HUES48 (cell line): ENCODE measurements around the gene AXL.
"Not testable (repeated sequence)": the region's sequence is repeated elsewhere in the genome, so short reads cannot be mapped to it uniquely, and the experiment has no call there.

Source experiments
- H3K27ac ChIP-seq: one replicate; pipeline ENCODE4 v1.7.0; 2013; ENCODE audit warnings: low read depth, low read length, inconsistent platforms
- H3K27me3 ChIP-seq: 2 replicates; pipeline ENCODE4 v1.6.1; 2013; ENCODE audit warnings: mild to moderate bottlenecking, low read length; ENCODE audit not compliant: control insufficient read depth, insufficient read depth
- H3K36me3 ChIP-seq: 2 replicates; pipeline ENCODE4 v1.6.1; 2013; ENCODE audit warnings: low read length; ENCODE audit not compliant: control insufficient read depth, insufficient read depth
- H3K4me1 ChIP-seq: 2 replicates; pipeline ENCODE4 v1.6.1; 2013; ENCODE audit warnings: mild to moderate bottlenecking, low read length; ENCODE audit not compliant: control insufficient read depth, insufficient read depth
- H3K4me3 ChIP-seq: 2 replicates; pipeline ENCODE4 v1.5.1; 2013; ENCODE audit warnings: mild to moderate bottlenecking, low read depth, low read length
- H3K9ac ChIP-seq: 2 replicates; pipeline ENCODE4 v1.6.1; 2013; ENCODE audit warnings: mild to moderate bottlenecking, low read depth, low read length, moderate library complexity
- H3K9me3 ChIP-seq: 2 replicates; pipeline ENCODE4 v1.6.1; 2013; ENCODE audit warnings: low read length; ENCODE audit not compliant: control insufficient read depth, insufficient read depth

AXL gene

DNA sequence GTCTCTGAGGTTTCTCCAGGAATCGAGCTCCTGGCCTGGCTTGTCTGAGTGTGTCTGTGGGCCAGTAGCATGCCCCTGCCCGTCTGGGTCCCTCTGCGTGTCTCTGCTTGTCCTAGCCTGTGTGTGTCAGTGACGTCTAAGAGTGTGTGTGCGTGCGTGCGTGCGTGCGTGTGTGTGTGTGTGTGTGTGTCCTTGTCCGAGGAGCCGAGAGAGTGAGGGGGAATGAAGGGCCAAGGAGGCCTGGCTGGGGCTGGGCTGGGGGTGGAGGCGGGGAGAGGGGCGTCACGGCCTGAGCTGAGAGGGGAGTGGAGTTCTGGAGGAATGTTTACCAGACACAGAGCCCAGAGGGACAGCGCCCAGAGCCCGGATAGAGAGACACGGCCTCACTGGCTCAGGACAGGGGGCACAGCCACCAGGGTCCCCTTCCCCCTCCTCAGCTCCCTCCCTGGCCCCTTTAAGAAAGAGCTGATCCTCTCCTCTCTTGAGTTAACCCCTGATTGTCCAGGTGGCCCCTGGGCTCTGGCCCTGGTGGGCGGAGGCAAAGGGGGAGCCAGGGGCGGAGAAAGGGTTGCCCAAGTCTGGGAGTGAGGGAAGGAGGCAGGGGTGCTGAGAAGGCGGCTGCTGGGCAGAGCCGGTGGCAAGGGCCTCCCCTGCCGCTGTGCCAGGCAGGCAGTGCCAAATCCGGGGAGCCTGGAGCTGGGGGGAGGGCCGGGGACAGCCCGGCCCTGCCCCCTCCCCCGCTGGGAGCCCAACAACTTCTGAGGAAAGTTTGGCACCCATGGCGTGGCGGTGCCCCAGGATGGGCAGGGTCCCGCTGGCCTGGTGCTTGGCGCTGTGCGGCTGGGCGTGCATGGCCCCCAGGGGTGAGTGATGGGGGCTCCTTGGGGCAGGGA is at the start of gene AXL:
Gene AXL, plus strand, starts transcription at position 609 of the 893 bp plus-strand sequence. Its CDS starts 170 bp downstream, at position 779.
- Histone ChIP-seq H3K9ac (no peak within 1 kb of the TSS), H3K4me3 (peak within 1 kb of the TSS; percentile 77), H3K36me3 (peaks cover 12% of the 10 kb centered on the region), H3K4me1 (peaks cover 3% of the 10 kb centered on the region), H3K27me3 (no peaks in the 10 kb centered on the region), H3K9me3 (no peaks in the 10 kb centered on the region), H3K27ac (peak within 1 kb of the TSS; percentile 54)

- Histone ChIP-seq H3K9ac (no peak overlapping the region), H3K4me1 (peaks cover 8% of the 10 kb centered on the region), H3K27me3 (no peaks in the 10 kb centered on the region), H3K4me3 (no peak overlapping the region), H3K27ac (no peak overlapping the region), H3K9me3 (no peaks in the 10 kb centered on the region), H3K36me3 (no peaks in the 10 kb centered on the region)
Observed at GRCh38 chr19:41172297-41173164, 46.5 kb upstream of the AXL start.

DNA sequence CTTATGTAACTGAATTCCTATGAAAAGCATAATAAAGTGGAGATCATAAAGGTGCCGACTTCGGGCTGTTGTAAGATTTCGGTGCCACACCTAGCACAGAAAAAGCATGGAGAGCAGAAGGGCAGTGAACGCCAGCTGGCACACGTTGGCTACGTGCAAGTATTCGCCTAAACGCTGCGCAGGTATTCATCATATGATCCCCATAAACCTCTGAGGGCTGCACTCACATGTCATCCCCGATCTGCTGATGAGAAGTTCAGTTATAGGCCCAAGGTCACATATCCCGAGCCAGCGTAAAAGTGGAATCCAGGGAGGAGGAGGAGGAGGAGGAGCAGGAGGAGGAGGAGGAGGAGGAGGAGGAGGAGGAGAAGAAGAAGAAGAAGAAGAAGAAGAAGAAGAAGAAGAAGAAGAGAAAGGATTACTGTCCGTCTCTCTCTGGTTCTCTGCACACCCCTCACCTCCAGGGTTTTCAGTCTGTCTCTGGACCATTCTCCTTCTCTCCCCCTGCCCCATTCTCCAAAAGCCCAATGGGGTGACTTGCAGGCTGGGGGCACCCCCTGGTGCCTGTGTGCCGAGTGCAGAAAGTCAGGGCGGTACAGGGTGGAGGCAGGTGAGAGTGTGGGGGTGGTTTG is 44.6 kb upstream of the AXL start:
- Histone ChIP-seq H3K9me3 (no peaks in the 10 kb centered on the region; the same call in 1 of the 2 replicates), H3K27me3 (no peaks in the 10 kb centered on the region), H3K4me1 (peaks cover 8% of the 10 kb centered on the region), H3K27ac (no peak overlapping the region), H3K4me3 (no peak overlapping the region), H3K9ac (no peak overlapping the region), H3K36me3 (no peaks in the 10 kb centered on the region)

GRCh38 chr19:41175801-41176777 is 42.9 kb upstream of the AXL start:
- H3K27me3 ChIP-seq = no peaks in the 10 kb centered on the region
- no peaks in the 10 kb centered on the region; the same call in 1 of the 2 replicates for H3K9me3 ChIP-seq
- H3K36me3 ChIP-seq = no peaks in the 10 kb centered on the region
- peaks cover 8% of the 10 kb centered on the region for H3K4me1 ChIP-seq
- peak overlapping the region; percentile 97 for H3K27ac ChIP-seq
- H3K4me3 ChIP-seq = peak overlapping the region; percentile 48
- H3K9ac ChIP-seq = peak overlapping the region; percentile 31; the same call in 1 of the 2 replicates

GRCh38 chr19:41180173-41180572 is 38.9 kb upstream of the AXL start:
- H3K4me3 ChIP-seq, H3K27ac ChIP-seq, H3K36me3 ChIP-seq, H3K9me3 ChIP-seq, H3K4me1 ChIP-seq, H3K27me3 ChIP-seq, H3K9ac ChIP-seq: not testable (repeated sequence)

- no peaks in the 10 kb centered on the region for H3K9me3 ChIP-seq
- no peak overlapping the region for H3K9ac ChIP-seq
- H3K27me3 ChIP-seq = no peaks in the 10 kb centered on the region
- no peaks in the 10 kb centered on the region for H3K36me3 ChIP-seq
- H3K27ac ChIP-seq = peak overlapping the region; percentile 70
- H3K4me1 ChIP-seq = peaks cover 30% of the 10 kb centered on the region
- 0 out of 2 replicates have a peak overlapping the region, but pooled peaks have one; percentile 2 for H3K4me3 ChIP-seq
Observed at GRCh38 chr19:41186971-41187883, 31.8 kb upstream of the AXL start.

DNA sequence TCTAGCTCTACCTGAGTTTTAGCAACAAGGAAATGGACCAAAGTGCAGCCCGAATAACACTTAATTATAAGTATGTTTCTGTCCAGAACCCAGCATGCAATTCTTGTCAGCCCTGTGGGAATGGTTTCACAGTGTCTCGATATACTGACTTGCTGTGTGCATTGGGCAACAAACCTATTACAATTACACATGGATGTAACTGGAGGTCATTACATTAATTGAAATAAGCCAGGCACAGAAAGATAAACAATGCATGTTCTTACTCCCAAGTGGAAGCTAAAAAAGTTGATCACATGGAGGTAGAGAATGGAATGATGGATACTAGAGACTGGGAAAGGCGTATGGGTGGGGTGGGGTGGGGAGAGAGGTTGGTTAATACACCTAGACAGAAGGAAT is 31.1 kb upstream of the AXL start:
- no peak overlapping the region for H3K4me3 ChIP-seq
- no peaks in the 10 kb centered on the region for H3K36me3 ChIP-seq
- no peaks in the 10 kb centered on the region for H3K9me3 ChIP-seq
- peak overlapping the region; percentile 65 for H3K27ac ChIP-seq
- H3K4me1 ChIP-seq = peaks cover 34% of the 10 kb centered on the region
- H3K27me3 ChIP-seq = no peaks in the 10 kb centered on the region
- H3K9ac ChIP-seq = no peak overlapping the region

GRCh38 chr19:41189425-41190065 is 29.5 kb upstream of the AXL start:
- Histone ChIP-seq H3K9me3 (no peaks in the 10 kb centered on the region), H3K27ac (peak overlapping the region; percentile 87), H3K27me3 (no peaks in the 10 kb centered on the region), H3K9ac (peak overlapping the region; percentile 22; the same call in 1 of the 2 replicates), H3K4me1 (peaks cover 40% of the 10 kb centered on the region), H3K36me3 (peaks cover 4% of the 10 kb centered on the region), H3K4me3 (0 out of 2 replicates have a peak overlapping the region, but pooled peaks have one; percentile 35)
